ENCODE measurements around the gene MEIOSIN.
A peak's percentile ranks its signal among the peaks of the same experiment; 100 is the strongest.

Gene MEIOSIN

GRCh38 chr19:45705710-45706415, 27.4 kb upstream of the MEIOSIN start:
- Histone ChIP-seq H3K9ac (ENCODE audit: low read depth, low read length, poor library complexity) (no peak overlapping the region), H3K36me3 (replicated peaks in 1 of 2; ENCODE audit: control insufficient read depth in 2 of 2, insufficient read depth in 2 of 2, low read length in 2 of 2) (peaks cover 19 to 39% of the 10 kb centered on the region in 2 donors), H4K91ac (ENCODE audit: low read depth, low read length, poor library complexity) (no peak overlapping the region), H2BK5ac (ENCODE audit: low read length) (no peak overlapping the region), H3K27ac (replicated peaks; ENCODE audit: low read length) (no peak overlapping the region), H3K27me3 (ENCODE audit: control insufficient read depth in 3 of 3, insufficient read depth in 3 of 3, low read depth in 1 of 3, low read length in 3 of 3) (no peaks in the 10 kb centered on the region), H3K4ac (ENCODE audit: low read length) (no peak overlapping the region), H2BK12ac (ENCODE audit: low read length) (no peak overlapping the region), H3K4me1 (ENCODE audit: control insufficient read depth in 2 of 2, insufficient read depth in 1 of 2, low read depth in 1 of 2, low read length in 2 of 2) (peaks cover 0 to 3% of the 10 kb centered on the region in 2 donors), H3K18ac (ENCODE audit: low read length) (no peak overlapping the region), H3K79me1 (ENCODE audit: low read depth, low read length) (peaks cover 2% of the 10 kb centered on the region), H2BK120ac (ENCODE audit: low read depth, low read length) (no peak overlapping the region), H3K4me2 (ENCODE audit: insufficient read depth, low read length, poor library complexity, severe bottlenecking) (no peak overlapping the region), H2AFZ (ENCODE audit: low read length) (no peak overlapping the region), H4K8ac (ENCODE audit: low read depth, low read length) (no peak overlapping the region), H3K14ac (ENCODE audit: low read length) (no peak overlapping the region), H2AK5ac (ENCODE audit: low read depth, low read length) (no peak overlapping the region), H2BK15ac (ENCODE audit: low read length) (no peak overlapping the region), H3K9me3 (replicated peaks in 1 of 2; ENCODE audit: control insufficient read depth in 2 of 2, insufficient read depth in 1 of 2, low read depth in 1 of 2, low read length in 2 of 2) (peaks cover 0 to 5% of the 10 kb centered on the region in 2 donors), H3K23ac (ENCODE audit: low read depth, low read length, poor library complexity) (no peak overlapping the region), H3K4me3 (ENCODE audit: low read length in 2 of 2) (no peak overlapping the region)
- no peak for DNase-seq (ENCODE audit: low spot score)
- WGBS, 2 donors (ENCODE audit: extremely low coverage in 2 of 2, insufficient read length in 2 of 2, insufficient replicate concordance in 1 of 2) = no CpG with 5 or more reads among the region's 12 CpGs

GRCh38 chr19:45710356-45711130, 22.7 kb upstream of the MEIOSIN start:
- DNase-seq (ENCODE audit: low spot score) = no peak
- no peak overlapping the region for H2BK120ac ChIP-seq (ENCODE audit: low read depth, low read length)
- no peak overlapping the region for H2BK15ac ChIP-seq (ENCODE audit: low read length)
- H3K36me3 ChIP-seq (replicated peaks in 1 of 2; ENCODE audit: control insufficient read depth in 2 of 2, insufficient read depth in 2 of 2, low read length in 2 of 2) = peaks cover 15 to 45% of the 10 kb centered on the region in 2 donors
- H4K91ac ChIP-seq (ENCODE audit: low read depth, low read length, poor library complexity) = no peak overlapping the region
- no peak overlapping the region for H3K18ac ChIP-seq (ENCODE audit: low read length)
- no CpG with 5 or more reads among the region's 10 CpGs for WGBS, 2 donors (ENCODE audit: extremely low coverage in 2 of 2, insufficient read length in 2 of 2, insufficient replicate concordance in 1 of 2)
- no peak overlapping the region for H4K8ac ChIP-seq (ENCODE audit: low read depth, low read length)
- H3K14ac ChIP-seq (ENCODE audit: low read length) = no peak overlapping the region
- H3K79me1 ChIP-seq (ENCODE audit: low read depth, low read length) = peaks cover 17% of the 10 kb centered on the region
- peaks cover 0 to 2% of the 10 kb centered on the region in 2 donors for H3K9me3 ChIP-seq (replicated peaks in 1 of 2; ENCODE audit: control insufficient read depth in 2 of 2, insufficient read depth in 1 of 2, low read depth in 1 of 2, low read length in 2 of 2)
- H3K4me2 ChIP-seq (ENCODE audit: insufficient read depth, low read length, poor library complexity, severe bottlenecking) = no peak overlapping the region
- no peak overlapping the region for H3K27ac ChIP-seq (replicated peaks; ENCODE audit: low read length)
- H2AK5ac ChIP-seq (ENCODE audit: low read depth, low read length) = no peak overlapping the region
- no peak overlapping the region for H3K9ac ChIP-seq (ENCODE audit: low read depth, low read length, poor library complexity)
- H3K27me3 ChIP-seq (ENCODE audit: control insufficient read depth in 3 of 3, insufficient read depth in 3 of 3, low read depth in 1 of 3, low read length in 3 of 3) = no peaks in the 10 kb centered on the region
- no peak overlapping the region for H2AFZ ChIP-seq (ENCODE audit: low read length)
- no peak overlapping the region for H2BK12ac ChIP-seq (ENCODE audit: low read length)
- no peak overlapping the region for H3K23ac ChIP-seq (ENCODE audit: low read depth, low read length, poor library complexity)
- H3K4me1 ChIP-seq (ENCODE audit: control insufficient read depth in 2 of 2, insufficient read depth in 1 of 2, low read depth in 1 of 2, low read length in 2 of 2) = peaks cover 0 to 6% of the 10 kb centered on the region in 2 donors
- H3K4me3 ChIP-seq (ENCODE audit: low read length in 2 of 2) = no peak overlapping the region
- H3K4ac ChIP-seq (ENCODE audit: low read length) = no peak overlapping the region
- no peak overlapping the region for H2BK5ac ChIP-seq (ENCODE audit: low read length)

GRCh38 chr19:45711851-45712698, 21.2 kb upstream of the MEIOSIN start:
- no peak overlapping the region for H4K91ac ChIP-seq (ENCODE audit: low read depth, low read length, poor library complexity)
- H3K4me3 ChIP-seq (ENCODE audit: low read length in 2 of 2) = no peak overlapping the region
- WGBS, 2 donors (ENCODE audit: extremely low coverage in 2 of 2, insufficient read length in 2 of 2, insufficient replicate concordance in 1 of 2) = no CpG with 5 or more reads among the region's 76 CpGs
- H3K9me3 ChIP-seq (replicated peaks in 1 of 2; ENCODE audit: control insufficient read depth in 2 of 2, insufficient read depth in 1 of 2, low read depth in 1 of 2, low read length in 2 of 2) = peaks cover 0 to 2% of the 10 kb centered on the region in 2 donors
- peak overlapping the region; percentile 83 for H2BK120ac ChIP-seq (ENCODE audit: low read depth, low read length)
- H3K36me3 ChIP-seq (replicated peaks in 1 of 2; ENCODE audit: control insufficient read depth in 2 of 2, insufficient read depth in 2 of 2, low read length in 2 of 2) = peaks cover 15 to 45% of the 10 kb centered on the region in 2 donors
- H3K14ac ChIP-seq (ENCODE audit: low read length) = no peak overlapping the region
- H3K27me3 ChIP-seq (ENCODE audit: control insufficient read depth in 3 of 3, insufficient read depth in 3 of 3, low read depth in 1 of 3, low read length in 3 of 3) = no peaks in the 10 kb centered on the region
- H4K8ac ChIP-seq (ENCODE audit: low read depth, low read length) = no peak overlapping the region
- no peak overlapping the region for H2BK15ac ChIP-seq (ENCODE audit: low read length)
- H3K23ac ChIP-seq (ENCODE audit: low read depth, low read length, poor library complexity) = peak overlapping the region; percentile 91
- no peak overlapping the region for H2BK12ac ChIP-seq (ENCODE audit: low read length)
- H3K9ac ChIP-seq (ENCODE audit: low read depth, low read length, poor library complexity) = peak overlapping the region; percentile 60
- H3K4me1 ChIP-seq (ENCODE audit: control insufficient read depth in 2 of 2, insufficient read depth in 1 of 2, low read depth in 1 of 2, low read length in 2 of 2) = peaks cover 3 to 12% of the 10 kb centered on the region in 2 donors
- no peak overlapping the region for H2AK5ac ChIP-seq (ENCODE audit: low read depth, low read length)
- no peak for DNase-seq (ENCODE audit: low spot score)
- peak overlapping the region; percentile 23 for H3K4ac ChIP-seq (ENCODE audit: low read length)
- no peak overlapping the region for H3K4me2 ChIP-seq (ENCODE audit: insufficient read depth, low read length, poor library complexity, severe bottlenecking)
- H2AFZ ChIP-seq (ENCODE audit: low read length) = no peak overlapping the region
- peaks cover 20% of the 10 kb centered on the region for H3K79me1 ChIP-seq (ENCODE audit: low read depth, low read length)
- no peak overlapping the region for H2BK5ac ChIP-seq (ENCODE audit: low read length)
- H3K27ac ChIP-seq (replicated peaks; ENCODE audit: low read length) = no peak overlapping the region
- H3K18ac ChIP-seq (ENCODE audit: low read length) = peak overlapping the region; percentile 28
